Measurements from ENCODE around the gene SLC22A6.

- TF ChIP-seq POLR2A (IDR thresholded peaks at IDR 0.05; ENCODE audit: low read depth, low read length): no peak
- TF ChIP-seq POLR2AphosphoS5 (IDR thresholded peaks at IDR 0.05; ENCODE audit: low read depth, low read length): no peak
- no peak for TF ChIP-seq SPI1 (IDR thresholded peaks at IDR 0.05; ENCODE audit: low read depth, low read length)
- TF ChIP-seq TAF1 (IDR thresholded peaks at IDR 0.05; ENCODE audit: low read depth, low read length): no peak
- no peak for TF ChIP-seq POU2F2 (IDR thresholded peaks at IDR 0.05; ENCODE audit: low read depth, low read length)
Measured at GRCh38 chr11:62974848-62975522, 9.8 kb downstream of the SLC22A6 start.
